HG02642 (cell line): Measurements from ENCODE around the gene MTMR8.
A peak's percentile ranks its signal among the peaks of the same experiment; 100 is the strongest.
"Not testable (repeated sequence)": the region's sequence is repeated elsewhere in the genome, so short reads cannot be mapped to it uniquely, and the experiment has no call there.

Source experiments
- ATAC-seq: cut with Tn5 transposase; IDR thresholded peaks from one replicate; pipeline ENCODE4 v1.9.1; 2021; ENCODE audit warnings: mild to moderate bottlenecking; ENCODE audit not compliant: unreplicated experiment, poor library complexity

The MTMR8 gene

DNA sequence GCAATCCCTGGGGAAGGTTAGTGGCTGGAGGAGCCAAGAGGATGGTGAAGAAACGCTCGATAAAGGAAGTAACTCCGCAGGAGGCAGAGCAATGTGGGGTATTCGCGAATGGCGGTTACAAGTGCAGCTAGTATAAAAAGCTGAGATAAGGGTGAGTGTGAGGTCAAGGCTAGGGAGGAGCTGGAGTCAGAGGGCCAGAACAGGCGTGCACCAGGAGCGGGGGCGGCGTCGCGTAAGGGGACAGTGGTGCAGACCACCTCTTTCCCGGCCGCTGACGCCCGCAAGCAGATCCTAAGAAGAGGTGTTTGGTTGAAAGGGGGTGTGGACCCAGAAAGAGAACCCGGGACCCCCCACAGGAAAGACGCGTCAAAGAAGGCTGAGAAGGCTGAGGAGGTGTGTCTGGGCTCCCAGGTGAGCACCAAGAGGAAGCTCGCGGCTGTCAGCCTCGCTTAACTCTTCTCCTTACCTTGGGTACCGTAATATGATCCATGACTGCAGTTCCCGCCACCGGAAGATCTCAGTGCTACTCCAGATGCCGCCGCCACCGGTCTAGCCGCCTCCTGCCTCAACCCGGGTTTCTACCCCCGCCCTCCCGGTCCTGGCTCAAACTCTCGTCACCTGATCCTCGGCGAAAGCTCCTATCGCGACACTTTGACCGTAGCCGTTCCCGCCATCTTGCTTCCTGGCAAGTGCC is at the start of gene MTMR8:
Gene MTMR8, minus strand, starts transcription at position 579 of the 694 bp plus-strand sequence. Its CDS starts 89 bp downstream, at position 490.
- ATAC-seq = peak; percentile 98

DNA sequence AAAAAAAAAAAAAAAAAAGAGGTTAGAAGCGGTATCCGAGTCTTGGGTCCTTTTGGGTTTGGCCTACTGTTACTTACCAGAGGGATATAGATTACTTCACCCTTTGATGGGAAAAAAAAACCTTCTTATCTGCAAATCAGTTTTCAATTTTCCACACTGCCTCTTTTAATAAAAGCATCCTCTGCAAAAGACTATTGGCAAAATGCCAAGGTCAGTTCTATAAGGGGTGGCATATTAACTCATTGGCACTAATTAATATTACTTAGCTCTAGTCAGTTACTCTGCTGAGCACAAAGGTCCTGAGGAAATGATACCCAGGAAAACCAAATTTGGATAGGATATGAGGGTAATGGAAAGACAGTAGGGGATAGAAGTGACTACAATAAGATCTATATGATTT is 44.3 kb upstream of the MTMR8 start:
- ATAC-seq = no peak

DNA sequence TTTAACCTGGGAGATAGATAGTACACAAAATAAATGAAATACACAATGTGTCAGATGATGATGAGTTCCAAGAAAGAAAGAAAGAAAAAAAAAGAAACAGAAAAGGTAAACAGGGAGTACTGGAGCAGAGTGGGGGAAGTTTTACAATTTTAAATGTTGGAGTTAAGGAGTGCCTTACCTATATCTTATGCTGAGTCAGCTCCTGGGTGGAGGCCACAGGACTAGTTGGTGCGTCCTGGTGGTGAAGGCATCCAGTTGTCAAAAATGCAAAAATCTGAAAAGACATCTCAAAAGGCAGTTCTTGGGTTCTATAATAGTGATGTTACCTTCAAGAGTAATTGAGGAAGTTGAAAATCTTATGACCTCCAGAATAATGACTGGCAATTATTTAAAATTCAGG is 42.4 kb upstream of the MTMR8 start:
- ATAC-seq = no peak

DNA sequence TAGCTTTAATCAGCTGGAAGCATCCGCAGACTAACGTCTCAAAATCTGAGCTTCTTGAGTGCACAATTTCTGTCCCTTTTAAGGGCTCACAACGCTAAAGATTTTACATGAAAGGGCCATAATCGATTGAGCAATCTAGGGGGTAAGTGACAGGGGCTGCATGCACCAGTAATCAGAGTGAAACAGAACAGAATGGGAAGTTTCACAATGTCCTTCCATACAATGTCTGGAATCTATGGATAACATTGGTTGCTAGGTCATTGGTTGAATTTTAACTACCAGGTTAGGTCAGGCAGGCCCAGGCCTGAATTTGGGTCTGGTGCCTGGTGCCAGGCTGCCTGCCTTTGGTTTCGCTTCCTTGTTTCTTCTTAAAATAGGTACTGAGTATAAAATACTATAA is 42.0 kb upstream of the MTMR8 start:
- no peak for ATAC-seq

DNA sequence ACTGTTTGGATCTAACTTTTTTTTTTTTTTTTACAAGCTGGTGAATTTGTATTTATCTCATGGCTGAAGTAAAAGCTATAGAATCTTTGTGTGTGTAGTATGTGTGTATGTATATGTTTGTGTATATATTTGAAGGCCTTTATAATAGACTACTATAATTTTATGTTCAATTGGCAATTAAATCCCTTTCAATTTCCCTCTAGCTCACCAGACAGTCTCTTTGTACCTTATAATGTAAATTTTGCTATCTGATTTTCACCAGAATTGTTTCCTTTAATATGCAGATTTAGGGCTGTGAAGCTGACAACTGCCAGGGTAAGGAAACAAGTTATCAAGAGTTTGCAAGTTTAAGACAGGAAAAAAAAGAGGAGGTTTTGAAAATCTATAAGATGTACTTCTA is 33.1 kb upstream of the MTMR8 start:
- no peak for ATAC-seq

DNA sequence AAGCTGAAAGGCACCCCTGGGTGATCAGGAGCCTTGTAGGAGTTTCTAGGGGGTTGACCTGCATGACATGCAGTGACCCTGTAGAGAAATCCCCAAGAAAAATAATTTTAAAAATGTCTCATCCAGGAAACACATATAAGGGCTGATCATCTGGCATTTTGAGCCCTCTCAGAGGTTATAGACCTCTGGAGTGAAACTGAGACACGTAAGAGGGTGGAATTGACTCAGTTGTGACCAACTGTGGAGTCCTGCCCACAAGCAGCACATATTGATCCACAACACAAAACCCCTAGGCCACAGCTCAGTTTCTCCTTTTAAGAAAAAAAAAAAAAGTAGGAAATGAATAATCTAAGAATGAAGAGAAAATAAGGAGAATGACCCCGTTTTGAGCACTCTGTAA is 32.5 kb upstream of the MTMR8 start:
- ATAC-seq = peak; percentile 97

DNA sequence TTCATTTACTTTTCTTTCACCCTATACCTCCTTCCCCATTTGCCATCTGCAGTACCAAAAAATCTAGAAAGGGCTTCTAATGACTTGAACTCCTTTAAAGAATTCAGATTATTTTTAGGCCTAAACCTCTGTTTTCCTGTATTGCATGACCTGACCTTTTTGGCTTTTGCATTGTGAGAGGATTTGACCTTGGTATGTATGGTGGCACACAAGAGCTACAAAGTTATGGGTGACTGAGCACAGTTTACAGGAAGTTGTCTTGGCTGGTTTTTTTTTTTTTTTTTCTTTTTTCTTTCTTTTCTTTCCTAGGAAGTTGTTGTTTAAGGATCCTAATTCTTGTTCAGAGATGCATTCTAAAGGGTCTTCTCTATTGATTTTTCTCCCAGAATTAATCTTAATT is 32.0 kb upstream of the MTMR8 start:
- peak; percentile 49 for ATAC-seq

DNA sequence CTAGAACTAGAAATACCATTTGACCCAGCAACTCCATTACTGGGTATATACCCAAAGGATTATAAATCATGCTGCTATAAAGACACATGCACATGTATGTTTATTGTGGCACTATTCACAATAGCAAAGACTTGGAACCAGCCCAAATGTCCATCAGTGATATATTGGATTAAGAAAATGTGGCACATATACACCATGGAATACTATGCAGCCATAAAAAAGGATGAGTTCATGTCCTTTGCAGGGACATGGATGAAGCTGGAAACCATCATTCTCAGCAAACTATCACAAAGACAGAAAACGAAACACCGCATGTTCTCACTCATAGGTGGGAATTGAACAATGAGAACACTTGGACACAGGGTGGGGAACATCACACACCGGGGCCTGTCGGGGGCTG is 14.5 kb upstream of the MTMR8 start:
- ATAC-seq = not testable (repeated sequence)

DNA sequence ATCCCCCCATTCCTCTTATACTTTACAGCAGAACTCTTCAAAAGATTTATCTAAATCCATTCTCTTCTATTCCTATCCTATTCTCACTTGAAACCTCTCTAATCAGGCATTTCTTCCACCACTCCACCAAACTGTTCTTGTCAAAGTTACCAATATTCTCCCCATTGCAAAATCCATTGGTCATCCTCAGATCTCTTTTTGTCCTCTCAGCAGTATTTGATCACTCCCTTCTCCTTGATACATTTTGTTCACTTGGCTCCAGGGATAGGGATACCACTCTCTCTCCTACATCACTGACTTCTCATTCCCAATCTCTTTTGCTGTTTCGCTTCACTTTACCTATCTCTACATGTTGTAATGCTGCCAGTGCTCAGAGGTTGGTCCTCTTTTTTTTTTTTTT is 2.8 kb upstream of the MTMR8 start:
- ATAC-seq = no peak

DNA sequence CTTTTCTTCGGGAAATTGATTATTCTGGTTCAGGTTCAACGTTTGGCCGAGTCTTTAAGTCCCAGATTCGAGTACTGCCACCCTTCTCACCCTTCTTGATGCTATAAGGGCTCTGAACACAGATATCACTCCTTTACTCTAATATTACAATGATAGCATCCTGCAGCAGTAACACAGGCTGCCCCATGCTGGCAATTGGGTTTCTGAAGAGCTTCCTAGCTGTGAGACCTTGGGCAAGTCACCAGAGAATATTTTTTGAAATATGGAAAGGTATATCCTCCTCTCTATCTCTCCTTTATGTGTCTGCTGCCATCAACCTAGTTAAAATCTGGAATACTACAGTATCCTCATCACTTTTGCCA is 297 bp upstream of the MTMR8 start:
- peak; percentile 26 for ATAC-seq

DNA sequence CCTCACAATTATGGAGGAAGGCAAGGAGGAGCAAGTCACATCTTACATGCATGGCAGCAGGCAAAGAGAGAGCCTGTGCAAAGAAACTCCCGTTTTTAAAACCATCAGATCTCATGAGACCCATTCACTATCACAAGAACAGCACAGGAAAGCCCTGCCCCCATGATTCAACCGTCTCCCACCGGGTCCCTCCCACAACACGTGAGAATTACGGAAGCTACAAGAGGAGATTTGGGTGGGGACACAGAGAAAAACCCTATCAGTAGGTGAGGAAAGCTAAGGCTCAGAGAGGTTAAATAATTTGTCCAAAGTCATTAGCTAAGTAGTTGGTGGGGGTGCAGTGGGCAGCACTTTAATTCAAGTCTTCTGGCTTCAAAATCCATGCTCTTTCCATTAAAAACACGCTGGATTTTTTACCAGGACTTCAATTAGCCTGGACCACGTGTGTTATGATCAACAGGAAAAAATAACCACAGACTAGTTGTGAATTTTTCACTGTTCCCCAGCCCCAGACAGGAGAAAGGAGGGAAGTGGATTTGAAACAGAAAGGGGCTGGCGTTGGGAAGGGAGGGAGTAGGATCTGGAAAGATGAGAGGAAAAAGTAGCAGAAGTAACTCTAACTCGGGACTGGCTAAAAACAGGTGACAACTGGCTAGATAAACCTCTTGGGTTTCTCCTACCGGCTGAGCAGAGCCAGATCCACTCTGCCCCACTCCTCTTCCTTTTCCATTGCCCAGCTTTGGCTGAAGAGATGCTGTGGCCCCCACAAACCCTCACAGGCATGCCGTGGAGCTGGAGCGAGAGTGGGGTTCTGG is 986 bp downstream of the MTMR8 start:
- peak; percentile 22 for ATAC-seq

DNA sequence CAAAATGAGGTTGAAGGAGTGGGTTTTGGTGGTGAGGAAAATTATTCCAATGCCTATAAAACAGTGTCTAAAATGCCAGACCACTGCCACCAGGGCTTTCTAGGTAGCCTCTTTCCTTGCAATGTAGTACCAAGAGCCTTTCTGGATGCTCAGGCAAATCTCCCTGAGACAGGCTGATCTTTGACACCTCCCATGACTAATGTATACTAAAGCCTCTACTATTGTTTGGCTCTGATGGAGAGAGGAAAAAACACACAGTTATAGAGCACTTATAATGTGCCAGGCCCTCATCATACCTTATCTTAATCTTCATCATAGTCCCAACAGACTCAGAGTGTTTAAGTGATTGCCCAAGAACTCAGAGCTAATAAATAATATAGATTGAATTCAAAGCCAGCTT is 5.8 kb downstream of the MTMR8 start:
- ATAC-seq = no peak

DNA sequence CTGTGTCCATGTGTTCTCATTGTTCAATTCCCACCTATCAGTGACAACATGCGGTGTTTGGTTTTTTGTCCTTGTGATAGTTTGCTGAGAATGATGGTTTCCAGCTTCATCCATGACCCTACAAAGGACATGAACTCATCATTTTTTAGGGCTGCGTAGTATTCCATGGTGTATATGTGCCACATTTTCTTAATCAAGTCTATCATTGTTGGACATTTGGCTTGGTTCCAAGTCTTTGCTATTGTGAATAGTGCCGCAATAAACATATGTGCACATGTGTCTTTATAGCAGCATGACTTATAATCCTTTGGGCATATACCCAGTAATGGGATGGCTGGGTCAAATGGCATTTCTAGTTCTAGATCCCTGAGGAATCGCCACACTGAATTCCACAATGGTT is 14.5 kb downstream of the MTMR8 start:
- ATAC-seq = not testable (repeated sequence)

DNA sequence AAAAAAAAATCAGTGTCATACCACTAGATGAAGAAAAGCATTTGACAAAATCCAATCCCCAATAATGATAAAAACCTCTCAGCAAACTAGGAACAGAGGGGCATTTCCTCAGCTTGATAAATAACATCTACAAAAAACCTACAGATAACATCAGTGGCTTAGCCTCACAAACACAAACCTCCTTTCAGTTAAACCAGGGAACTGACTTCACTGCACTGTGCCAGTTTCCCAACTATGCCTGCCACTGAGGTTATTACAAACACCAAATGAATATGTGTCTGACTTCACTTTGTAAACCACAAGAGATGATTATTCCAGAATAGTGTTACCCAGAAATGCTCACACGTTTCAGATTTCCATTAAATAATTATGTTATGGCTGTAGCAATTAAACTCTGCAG is 15.3 kb downstream of the MTMR8 start:
- ATAC-seq = no peak

DNA sequence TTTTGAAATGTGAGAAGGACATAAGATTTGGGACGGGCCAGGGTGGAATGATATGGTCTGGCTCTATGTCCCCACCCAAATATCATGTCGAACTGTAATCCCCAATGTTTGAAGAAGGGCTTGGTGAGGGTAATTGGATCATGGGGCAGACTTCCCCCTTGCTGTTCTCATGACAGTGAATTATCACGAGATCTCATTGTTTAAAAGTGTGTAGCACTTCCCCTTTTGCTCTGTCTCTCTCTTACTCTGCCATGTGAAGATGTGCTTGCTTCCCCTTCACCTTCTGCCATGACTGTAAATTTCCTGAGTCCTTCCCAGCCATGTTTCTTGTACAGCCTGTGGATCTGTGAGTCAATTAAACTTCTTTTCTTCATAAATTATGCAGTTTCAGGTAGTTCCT is 17.5 kb downstream of the MTMR8 start:
- ATAC-seq = no peak

DNA sequence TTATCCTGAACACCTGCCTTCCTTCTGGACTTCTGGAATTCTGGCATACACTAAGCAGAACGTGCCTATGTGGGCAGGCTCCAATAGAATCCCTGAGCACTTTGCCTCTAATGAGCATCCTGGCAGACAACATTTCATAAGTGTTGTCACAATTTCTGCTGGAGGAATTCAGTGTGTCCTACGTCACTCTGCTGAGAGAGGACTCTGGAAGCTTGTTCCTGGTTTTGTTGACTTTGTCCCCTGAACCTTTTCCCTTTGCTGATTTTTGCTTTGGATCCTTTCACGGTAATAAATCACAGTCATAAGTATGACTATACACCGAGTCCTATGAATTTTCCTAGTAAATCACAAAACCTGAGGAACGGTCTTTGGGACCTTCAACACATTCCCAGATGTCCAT is 43.2 kb downstream of the MTMR8 start:
- ATAC-seq = no peak

DNA sequence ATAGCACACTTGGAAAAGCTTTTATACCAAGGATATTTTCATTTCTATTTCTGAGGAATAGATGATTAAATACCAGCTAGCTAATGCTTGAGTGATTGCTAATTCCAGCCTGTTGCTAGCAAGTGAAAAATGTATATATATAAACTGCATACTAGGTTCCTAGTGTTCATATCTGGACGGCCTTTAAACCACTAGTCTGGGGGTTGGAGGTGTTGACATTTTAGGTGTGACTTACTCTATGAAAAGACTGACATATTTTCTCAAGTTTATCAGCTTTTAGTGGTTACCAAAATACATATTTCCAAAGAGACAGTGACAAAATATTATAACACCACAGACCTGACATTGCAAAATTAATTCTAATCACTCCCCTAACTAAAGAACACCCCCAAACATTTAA is 44.7 kb downstream of the MTMR8 start:
- no peak for ATAC-seq

DNA sequence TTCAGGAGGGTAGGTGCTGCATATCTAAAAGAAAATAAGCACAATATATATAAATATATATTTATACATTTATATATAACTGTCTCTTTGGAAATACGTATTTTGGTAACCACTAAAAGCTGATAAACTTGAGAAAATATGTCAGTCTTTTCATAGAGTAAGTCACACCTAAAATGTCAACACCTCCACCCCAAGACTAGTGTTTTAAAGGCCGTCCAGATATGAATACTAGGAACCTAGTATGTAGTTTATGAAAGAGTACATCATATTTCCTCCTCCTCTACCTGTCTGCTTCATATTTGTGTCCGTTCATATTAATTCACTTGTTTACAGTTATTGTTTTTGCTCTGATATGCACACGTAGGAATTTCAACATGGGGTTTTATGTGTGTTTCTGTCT is 45.2 kb downstream of the MTMR8 start:
- no peak for ATAC-seq

DNA sequence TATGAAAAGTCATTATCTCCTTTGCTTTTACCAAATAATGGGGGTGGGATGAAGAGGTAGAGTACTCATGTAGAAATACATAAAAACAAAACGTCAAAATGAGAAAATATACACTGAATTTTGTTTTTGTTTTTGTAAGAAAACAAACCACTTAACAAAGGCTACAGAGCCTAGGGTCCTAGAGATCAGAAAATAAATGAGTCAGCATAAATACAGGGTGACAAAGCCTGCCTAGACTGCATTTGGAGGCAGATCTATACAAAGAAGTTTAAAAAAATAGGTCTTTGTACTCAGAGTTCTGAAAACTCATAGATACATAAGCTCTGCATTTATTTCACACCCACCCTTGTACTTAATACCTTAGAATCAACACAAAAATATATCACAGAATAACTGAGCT is 52.4 kb downstream of the MTMR8 start:
- ATAC-seq = no peak

DNA sequence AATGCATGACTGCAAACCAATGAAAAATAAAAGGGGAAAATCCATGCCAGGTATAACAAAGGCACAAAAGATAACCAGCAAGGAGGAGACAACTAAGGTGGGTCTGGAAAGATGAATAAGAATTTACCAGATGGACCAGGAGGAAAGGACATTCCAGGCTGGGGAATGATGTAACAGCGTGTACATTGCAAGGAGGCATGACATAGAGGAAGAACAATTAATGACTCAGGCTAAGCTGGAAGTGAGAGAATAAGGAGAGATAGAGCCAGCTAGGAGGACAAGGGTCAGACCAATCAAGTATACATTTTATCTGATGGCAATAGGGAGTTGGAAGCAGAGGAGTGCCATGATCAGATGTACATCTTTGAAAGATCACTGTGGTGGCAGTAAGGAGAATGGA is 57.0 kb downstream of the MTMR8 start:
- no peak for ATAC-seq

DNA sequence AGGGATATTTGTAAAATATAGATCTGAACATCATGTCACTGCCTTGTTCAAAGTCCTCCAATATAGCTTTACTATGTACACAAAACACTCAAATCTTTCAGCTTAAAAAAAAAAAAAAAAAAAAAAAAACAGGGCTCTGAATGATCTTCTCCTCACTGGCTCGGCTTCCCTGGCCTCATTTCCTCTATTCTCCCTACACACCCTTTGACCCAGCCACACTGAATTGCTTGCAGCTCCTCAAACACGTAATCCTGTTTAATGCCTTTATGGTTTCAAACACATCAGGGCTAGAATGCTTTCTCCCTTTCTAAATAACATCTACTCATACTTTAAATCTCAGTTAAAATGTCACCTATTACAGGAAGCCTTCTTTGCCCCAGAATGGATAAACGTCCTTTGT is 60.8 kb downstream of the MTMR8 start:
- ATAC-seq = no peak

DNA sequence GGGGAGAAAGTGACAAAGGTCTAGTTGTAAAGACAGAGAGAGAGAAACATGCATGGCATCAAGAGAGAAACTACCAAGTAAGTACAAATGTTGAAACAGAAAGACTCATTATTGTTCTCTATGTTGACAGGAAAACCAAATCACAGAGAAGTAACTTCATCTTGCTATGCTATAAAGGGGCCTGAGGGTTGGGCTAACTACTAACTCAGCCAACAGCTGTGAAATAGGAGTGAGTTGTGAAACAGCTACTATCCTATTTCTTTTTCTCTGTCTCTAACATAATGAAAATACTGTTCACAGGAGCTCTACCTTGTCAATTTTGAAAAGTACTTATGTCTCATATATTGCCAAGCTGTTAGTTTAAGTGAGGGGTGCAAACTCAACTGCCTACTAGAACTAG is 65.0 kb downstream of the MTMR8 start:
- ATAC-seq = no peak
